SK-N-SH (cell line): Measurements from ENCODE around the gene POLN. TPM values are rescaled to one million over a fixed set of nuclear protein-coding genes. Genes with fewer than 3 reads are reported as not detected.

Experiments
- CTCF ChIA-PET: fragments of 300-600, 350-600 bp; formaldehyde crosslinking; extraction: SDS; loops from one replicate; lab custom pipeline; 2021; lab: Yijun Ruan, JAX
- POLR2A ChIA-PET: fragments of 350-600 bp; sonication (Branson Sonifier 250); formaldehyde crosslinking; extraction: SDS; loops from one replicate; lab custom pipeline; 2020; ENCODE audit warnings: antibody characterized with exemption, inconsistent platforms; lab: Yijun Ruan, JAX
- DNase-seq: peaks from one replicate; pipeline ENCODE4 v3.0.0; 2012
- H2AFZ ChIP-seq: fragments of 200-600 bp; sonication (generic); 2 replicates; pipeline ENCODE4 v1.8.1; 2016; ENCODE audit warnings: antibody characterized with exemption, mild to moderate bottlenecking, low read depth
- H3F3A ChIP-seq: fragments of 200-600 bp; sonication (generic); replicated peaks from 2 replicates; pipeline ENCODE3; 2016; ENCODE audit warnings: antibody characterized with exemption, mild to moderate bottlenecking; ENCODE audit not compliant: insufficient read depth
- H3K27ac ChIP-seq, 2 experiments: fragments of 200-500 bp in 1 of 2; fragments of 200-600 bp in 1 of 2; sonication (Bioruptor generic) in 1 of 2; sonication (generic), shearing (Covaris generic) in 1 of 2; 2 replicates each; pipeline versions ENCODE4 v1.5.1 to v1.6.1; 2014 to 2016; ENCODE audit warnings: low read depth in 2 of 2, inconsistent platforms in 1 of 2, low read length in 1 of 2, mild to moderate bottlenecking in 1 of 2, mixed read lengths in 1 of 2
- H3K27me3 ChIP-seq: fragments of 200-600 bp; sonication (generic), shearing (Covaris generic); 2 replicates; pipeline ENCODE4 v1.6.1; 2016; ENCODE audit warnings: mixed run types; ENCODE audit not compliant: insufficient read depth
- H3K36me3 ChIP-seq, 2 experiments: fragments of 200-500 bp in 1 of 2; fragments of 200-600 bp in 1 of 2; sonication (Bioruptor generic) in 1 of 2; sonication (generic) in 1 of 2; replicated peaks in 1 of 2; 2 replicates each; pipeline versions ENCODE3 to v1.5.1; 2014 to 2016; ENCODE audit warnings: low read length in 1 of 2, mild to moderate bottlenecking in 1 of 2; ENCODE audit not compliant: insufficient read depth in 2 of 2, control insufficient read depth in 1 of 2
- H3K4me1 ChIP-seq, 2 experiments: fragments of 200-500 bp in 1 of 2; fragments of 200-600 bp in 1 of 2; sonication (Bioruptor generic) in 1 of 2; sonication (generic), shearing (Covaris generic) in 1 of 2; 2 replicates each; pipeline versions ENCODE4 v1.5.1 to v1.6.1; 2014 to 2016; ENCODE audit warnings: low read depth in 1 of 2, low read length in 1 of 2, mixed run types in 1 of 2; ENCODE audit not compliant: insufficient read depth in 2 of 2, control insufficient read depth in 1 of 2
- H3K4me2 ChIP-seq: fragments of 200-600 bp; sonication (generic), shearing (Covaris generic); 2 replicates; pipeline ENCODE4 v1.6.1; 2017; ENCODE audit warnings: mixed run types
- H3K4me3 ChIP-seq, 2 experiments: fragments of 200-500 bp in 1 of 2; fragments of 200-600 bp in 1 of 2; sonication (Bioruptor generic) in 1 of 2; sonication (generic), shearing (Covaris generic) in 1 of 2; 2 replicates each; pipeline versions ENCODE4 v1.5.1 to v1.8.1; 2014 to 2016; ENCODE audit warnings: low read depth in 2 of 2, inconsistent platforms in 1 of 2, low read length in 1 of 2, mild to moderate bottlenecking in 1 of 2, mixed read lengths in 1 of 2, moderate library complexity in 1 of 2
- H3K79me2 ChIP-seq: fragments of 200-600 bp; sonication (generic); 2 replicates; pipeline ENCODE4 v1.8.1; 2017; ENCODE audit warnings: mild to moderate bottlenecking; ENCODE audit not compliant: insufficient read depth
- H3K9ac ChIP-seq: fragments of 200-600 bp; sonication (generic); 2 replicates; pipeline ENCODE4 v1.6.1; 2017; ENCODE audit warnings: mixed run types
- H3K9me2 ChIP-seq: fragments of 200-600 bp; sonication (generic); 2 replicates; pipeline ENCODE4 v1.6.1; 2017; ENCODE audit warnings: mixed run types
- H3K9me3 ChIP-seq: fragments of 200-600 bp; sonication (generic); 2 replicates; pipeline ENCODE4 v1.6.1; 2017; ENCODE audit warnings: mixed run types, mild to moderate bottlenecking, moderate library complexity
- H4K20me1 ChIP-seq: fragments of 200-600 bp; sonication (generic); 2 replicates; pipeline ENCODE4 v1.6.1; 2017; ENCODE audit warnings: mild to moderate bottlenecking, mixed run types; ENCODE audit not compliant: insufficient read depth
- ELF1 ChIP-seq: IDR thresholded peaks from 2 replicates; pipeline ENCODE4 v1.4.0; 2012
- EP300 ChIP-seq, 2 experiments: IDR thresholded peaks; 2 replicates each; pipeline versions ENCODE4 v1.4.0 to v1.6.1; 2012; ENCODE audit warnings: borderline replicate concordance in 1 of 2, low read depth in 1 of 2, low read length in 1 of 2
- EZH2phosphoT487 ChIP-seq: fragments of 200-600 bp; sonication (generic); IDR thresholded peaks from 2 replicates; pipeline ENCODE4 v1.6.1; 2017; ENCODE audit warnings: low read depth, mixed run types, mild to moderate bottlenecking, antibody characterized with exemption, moderate library complexity, borderline replicate concordance
- FOSL2 ChIP-seq: IDR thresholded peaks from 2 replicates; pipeline ENCODE4 v1.4.0; 2012; ENCODE audit warnings: low read depth, mild to moderate bottlenecking, moderate library complexity, borderline replicate concordance
- FOXM1 ChIP-seq: IDR thresholded peaks from 2 replicates; pipeline ENCODE4 v1.4.0; 2012; ENCODE audit warnings: low read depth, mild to moderate bottlenecking
- GABPA ChIP-seq: IDR thresholded peaks from 2 replicates; pipeline ENCODE4 v1.4.0; 2012; ENCODE audit warnings: low read depth, mild to moderate bottlenecking
- GATA2 ChIP-seq: sonication (generic); formaldehyde crosslinking; IDR thresholded peaks from 2 replicates; pipeline ENCODE4 v1.5.0; 2020; ENCODE audit warnings: mild to moderate bottlenecking, missing genetic modification reagents
- JUND ChIP-seq: IDR thresholded peaks from 2 replicates; pipeline ENCODE4 v1.4.0; 2012
- MEF2A ChIP-seq: IDR thresholded peaks from 2 replicates; pipeline ENCODE4 v1.4.0; 2012; ENCODE audit warnings: low read depth, borderline replicate concordance
- NFIC ChIP-seq: IDR thresholded peaks from 2 replicates; pipeline ENCODE4 v1.4.0; 2012; ENCODE audit warnings: borderline replicate concordance
- PBX3 ChIP-seq: IDR thresholded peaks from 2 replicates; pipeline ENCODE4; 2012
- RAD21 ChIP-seq: IDR thresholded peaks from 2 replicates; pipeline ENCODE4 v1.6.1; 2012; ENCODE audit warnings: mild to moderate bottlenecking, low read length
- RCOR1 ChIP-seq: fragments of 150-350 bp; IDR thresholded peaks from 2 replicates; pipeline ENCODE4 v1.6.1; 2017; ENCODE audit warnings: antibody characterized with exemption, low read length
- WGBS: methylation state at CpG from one replicate; pipeline ENCODE4 v1.1.6; 2017; ENCODE audit warnings: low lambda C conversion rate; 5-methylcytosine and 5-hydroxymethylcytosine counted together
- polyA plus RNA-seq, 3 experiments: library from polyadenylated mRNA; depleted of rRNA; stranded (reverse); fragments of >200 nt; gene quantifications; 2 replicates each; pipeline ENCODE4 v1.2.3, GENCODE V29; 2012
- TF ChIP-seq, protein P1 (sequence below): IDR thresholded peaks from 2 replicates; pipeline ENCODE4 v1.4.0; 2012; ENCODE audit warnings: low read depth
- TF ChIP-seq, protein P2 (sequence below): IDR thresholded peaks from 2 replicates; pipeline ENCODE4 v1.6.1; 2012; ENCODE audit warnings: mild to moderate bottlenecking, low read depth, low read length, moderate library complexity
- TF ChIP-seq, protein P3 (sequence below): fragments of 150-350 bp; IDR thresholded peaks from 2 replicates; pipeline ENCODE4 v1.6.1; 2017; ENCODE audit warnings: antibody characterized with exemption, low read length, low read depth, borderline replicate concordance
- TF ChIP-seq, protein P4 (sequence below): IDR thresholded peaks from 2 replicates; pipeline ENCODE4 v1.4.0; 2012; ENCODE audit warnings: low read depth, borderline replicate concordance

Gene POLN
- polyA plus RNA-seq, 1 of the 3 experiments (the other 2 are of a cell fraction) = 0.67 TPM

DNA sequence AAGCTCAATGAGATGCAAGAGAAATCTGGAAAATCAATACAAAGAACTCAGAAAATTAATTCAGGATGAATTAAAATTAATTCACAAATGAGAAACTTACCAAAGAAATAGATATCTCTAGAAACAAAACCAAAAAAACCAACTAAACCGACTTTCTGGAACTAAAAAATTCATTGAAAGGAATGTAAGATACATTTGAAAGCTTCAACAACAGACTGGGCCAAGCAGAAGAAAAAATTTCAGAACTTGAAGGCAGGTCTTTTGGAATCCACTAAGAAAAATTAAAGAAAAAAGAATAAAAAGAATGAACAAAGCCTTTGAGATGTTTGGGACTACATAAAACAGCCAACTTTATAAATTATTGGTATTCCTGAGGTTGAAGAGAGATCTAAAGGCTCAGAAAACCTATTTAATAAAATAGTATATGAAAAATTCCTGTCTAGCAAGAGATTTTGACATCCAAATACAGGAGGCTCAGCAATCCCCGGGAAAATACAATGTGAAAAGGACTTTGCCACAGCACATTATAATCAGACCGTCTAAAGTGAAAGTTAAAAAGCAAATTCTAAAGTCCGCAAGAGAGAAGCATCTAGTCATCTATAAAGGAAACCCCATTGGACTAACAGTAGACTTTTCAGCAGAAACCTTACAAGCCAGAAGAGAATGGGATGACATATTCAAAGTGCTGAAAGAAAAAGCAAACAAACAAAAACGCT is 138.6 kb downstream of the POLN start:
- H3K9ac ChIP-seq = no peak overlapping the region
- H3F3A ChIP-seq = no peaks in the 10 kb centered on the region
- POLR2A ChIA-PET = no interaction called here
- WGBS = 32% methylated on average over 5 of the region's 5 CpGs
- no peak overlapping the region for H3K27ac ChIP-seq
- no peaks in the 10 kb centered on the region for H3K9me2 ChIP-seq
- no peaks in the 10 kb centered on the region for H3K9me3 ChIP-seq
- no peaks in the 10 kb centered on the region for H3K4me1 ChIP-seq
- no peak overlapping the region for H3K4me3 ChIP-seq
- H4K20me1 ChIP-seq = no peaks in the 10 kb centered on the region
- no peaks in the 10 kb centered on the region for H3K36me3 ChIP-seq
- no peaks in the 10 kb centered on the region for H3K79me2 ChIP-seq
- no peak overlapping the region for H3K4me2 ChIP-seq
- no peak overlapping the region for H2AFZ ChIP-seq
- CTCF ChIA-PET = no interaction called here
- no peak for TF ChIP-seq FOSL2
- TF ChIP-seq MEF2A = no peak
- TF ChIP-seq JUND = no peak
- TF ChIP-seq PBX3 = no peak
- no peak for TF ChIP-seq FOXM1
- TF ChIP-seq RCOR1 = no peak
- no peak for TF ChIP-seq EP300 (IDR thresholded peaks at IDR 0.05; ENCODE audit: borderline replicate concordance in 1 of 2, low read depth in 1 of 2, low read length in 1 of 2)
- TF ChIP-seq GABPA = no peak
- TF ChIP-seq ELF1 = no peak
- TF ChIP-seq RAD21 = no peak
- no peak for TF ChIP-seq EZH2phosphoT487
- H3K27me3 ChIP-seq = no peaks in the 10 kb centered on the region
- no peak for DNase-seq

GRCh38 chr4:2102045-2102883 is 139.7 kb downstream of the POLN start:
- no peak overlapping the region for H3K9ac ChIP-seq
- H2AFZ ChIP-seq = no peak overlapping the region
- 31% methylated on average over 3 of the region's 4 CpGs for WGBS
- H3K36me3 ChIP-seq = no peaks in the 10 kb centered on the region
- no peaks in the 10 kb centered on the region for H4K20me1 ChIP-seq
- ChIA-PET POLR2A (no interaction called here), CTCF (no interaction called here)
- H3K27ac ChIP-seq = no peak overlapping the region
- H3K9me3 ChIP-seq = no peaks in the 10 kb centered on the region
- H3K4me3 ChIP-seq = no peak overlapping the region
- H3K27me3 ChIP-seq = no peaks in the 10 kb centered on the region
- DNase-seq = no peak
- H3F3A ChIP-seq = no peaks in the 10 kb centered on the region
- H3K9me2 ChIP-seq = no peaks in the 10 kb centered on the region
- no peaks in the 10 kb centered on the region for H3K4me1 ChIP-seq
- H3K79me2 ChIP-seq = no peaks in the 10 kb centered on the region
- no peak overlapping the region for H3K4me2 ChIP-seq
- TF ChIP-seq FOXM1 (no peak), NFIC (no peak), EP300 (IDR thresholded peaks at IDR 0.05; ENCODE audit: borderline replicate concordance in 1 of 2, low read depth in 1 of 2, low read length in 1 of 2) (no peak), RCOR1 (no peak), JUND (no peak), GATA2 (CRISPR knock-in tag) (no peak), FOSL2 (no peak), RAD21 (no peak), PBX3 (no peak)
- TF ChIP-seq, protein P1, sequence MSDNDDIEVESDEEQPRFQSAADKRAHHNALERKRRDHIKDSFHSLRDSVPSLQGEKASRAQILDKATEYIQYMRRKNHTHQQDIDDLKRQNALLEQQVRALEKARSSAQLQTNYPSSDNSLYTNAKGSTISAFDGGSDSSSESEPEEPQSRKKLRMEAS = no peak
- TF ChIP-seq, protein P2, sequence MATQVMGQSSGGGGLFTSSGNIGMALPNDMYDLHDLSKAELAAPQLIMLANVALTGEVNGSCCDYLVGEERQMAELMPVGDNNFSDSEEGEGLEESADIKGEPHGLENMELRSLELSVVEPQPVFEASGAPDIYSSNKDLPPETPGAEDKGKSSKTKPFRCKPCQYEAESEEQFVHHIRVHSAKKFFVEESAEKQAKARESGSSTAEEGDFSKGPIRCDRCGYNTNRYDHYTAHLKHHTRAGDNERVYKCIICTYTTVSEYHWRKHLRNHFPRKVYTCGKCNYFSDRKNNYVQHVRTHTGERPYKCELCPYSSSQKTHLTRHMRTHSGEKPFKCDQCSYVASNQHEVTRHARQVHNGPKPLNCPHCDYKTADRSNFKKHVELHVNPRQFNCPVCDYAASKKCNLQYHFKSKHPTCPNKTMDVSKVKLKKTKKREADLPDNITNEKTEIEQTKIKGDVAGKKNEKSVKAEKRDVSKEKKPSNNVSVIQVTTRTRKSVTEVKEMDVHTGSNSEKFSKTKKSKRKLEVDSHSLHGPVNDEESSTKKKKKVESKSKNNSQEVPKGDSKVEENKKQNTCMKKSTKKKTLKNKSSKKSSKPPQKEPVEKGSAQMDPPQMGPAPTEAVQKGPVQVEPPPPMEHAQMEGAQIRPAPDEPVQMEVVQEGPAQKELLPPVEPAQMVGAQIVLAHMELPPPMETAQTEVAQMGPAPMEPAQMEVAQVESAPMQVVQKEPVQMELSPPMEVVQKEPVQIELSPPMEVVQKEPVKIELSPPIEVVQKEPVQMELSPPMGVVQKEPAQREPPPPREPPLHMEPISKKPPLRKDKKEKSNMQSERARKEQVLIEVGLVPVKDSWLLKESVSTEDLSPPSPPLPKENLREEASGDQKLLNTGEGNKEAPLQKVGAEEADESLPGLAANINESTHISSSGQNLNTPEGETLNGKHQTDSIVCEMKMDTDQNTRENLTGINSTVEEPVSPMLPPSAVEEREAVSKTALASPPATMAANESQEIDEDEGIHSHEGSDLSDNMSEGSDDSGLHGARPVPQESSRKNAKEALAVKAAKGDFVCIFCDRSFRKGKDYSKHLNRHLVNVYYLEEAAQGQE = no peak
- TF ChIP-seq, protein P3, sequence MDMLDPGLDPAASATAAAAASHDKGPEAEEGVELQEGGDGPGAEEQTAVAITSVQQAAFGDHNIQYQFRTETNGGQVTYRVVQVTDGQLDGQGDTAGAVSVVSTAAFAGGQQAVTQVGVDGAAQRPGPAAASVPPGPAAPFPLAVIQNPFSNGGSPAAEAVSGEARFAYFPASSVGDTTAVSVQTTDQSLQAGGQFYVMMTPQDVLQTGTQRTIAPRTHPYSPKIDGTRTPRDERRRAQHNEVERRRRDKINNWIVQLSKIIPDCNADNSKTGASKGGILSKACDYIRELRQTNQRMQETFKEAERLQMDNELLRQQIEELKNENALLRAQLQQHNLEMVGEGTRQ = no peak
- TF ChIP-seq, protein P4, sequence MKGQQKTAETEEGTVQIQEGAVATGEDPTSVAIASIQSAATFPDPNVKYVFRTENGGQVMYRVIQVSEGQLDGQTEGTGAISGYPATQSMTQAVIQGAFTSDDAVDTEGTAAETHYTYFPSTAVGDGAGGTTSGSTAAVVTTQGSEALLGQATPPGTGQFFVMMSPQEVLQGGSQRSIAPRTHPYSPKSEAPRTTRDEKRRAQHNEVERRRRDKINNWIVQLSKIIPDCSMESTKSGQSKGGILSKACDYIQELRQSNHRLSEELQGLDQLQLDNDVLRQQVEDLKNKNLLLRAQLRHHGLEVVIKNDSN = no peak
